Tibial nerve (tissue), 4 donors: ENCODE data around the gene ASB3.

ENCODE experiments used
- CTCF ChIP-seq, 5 experiments: fragments of 200-600 bp in 3 of 5; fragments of 450-650 bp in 2 of 5; sonication (generic) in 3 of 5; IDR thresholded peaks; one replicate each; pipeline ENCODE4 v1.5.1; 2016 to 2019; ENCODE audit warnings: antibody characterized with exemption in 5 of 5, mild to moderate bottlenecking in 3 of 5, moderate library complexity in 2 of 5
- EP300 ChIP-seq, 2 donors: sonication (generic); formaldehyde crosslinking; IDR thresholded peaks; one replicate each; pipeline ENCODE4 v1.6.1; 2017; ENCODE audit warnings: antibody characterized with exemption in 2 of 2, mild to moderate bottlenecking in 1 of 2
- POLR2A ChIP-seq, 2 donors: fragments of 450-650 bp; IDR thresholded peaks; one replicate each; pipeline ENCODE4 v1.6.1; 2017; ENCODE audit warnings: antibody characterized with exemption in 2 of 2, mild to moderate bottlenecking in 2 of 2, moderate library complexity in 2 of 2

GRCh38 chr2:53636596-53636995, 150.2 kb downstream of the ASB3 start:
- TF ChIP-seq POLR2A (IDR thresholded peaks at IDR 0.05), result no peak
- no peak for TF ChIP-seq CTCF (IDR thresholded peaks at IDR 0.05)
- no peak for TF ChIP-seq EP300 (IDR thresholded peaks at IDR 0.05)
